ENCODE measurements around the gene ANKRD44.

DNA sequence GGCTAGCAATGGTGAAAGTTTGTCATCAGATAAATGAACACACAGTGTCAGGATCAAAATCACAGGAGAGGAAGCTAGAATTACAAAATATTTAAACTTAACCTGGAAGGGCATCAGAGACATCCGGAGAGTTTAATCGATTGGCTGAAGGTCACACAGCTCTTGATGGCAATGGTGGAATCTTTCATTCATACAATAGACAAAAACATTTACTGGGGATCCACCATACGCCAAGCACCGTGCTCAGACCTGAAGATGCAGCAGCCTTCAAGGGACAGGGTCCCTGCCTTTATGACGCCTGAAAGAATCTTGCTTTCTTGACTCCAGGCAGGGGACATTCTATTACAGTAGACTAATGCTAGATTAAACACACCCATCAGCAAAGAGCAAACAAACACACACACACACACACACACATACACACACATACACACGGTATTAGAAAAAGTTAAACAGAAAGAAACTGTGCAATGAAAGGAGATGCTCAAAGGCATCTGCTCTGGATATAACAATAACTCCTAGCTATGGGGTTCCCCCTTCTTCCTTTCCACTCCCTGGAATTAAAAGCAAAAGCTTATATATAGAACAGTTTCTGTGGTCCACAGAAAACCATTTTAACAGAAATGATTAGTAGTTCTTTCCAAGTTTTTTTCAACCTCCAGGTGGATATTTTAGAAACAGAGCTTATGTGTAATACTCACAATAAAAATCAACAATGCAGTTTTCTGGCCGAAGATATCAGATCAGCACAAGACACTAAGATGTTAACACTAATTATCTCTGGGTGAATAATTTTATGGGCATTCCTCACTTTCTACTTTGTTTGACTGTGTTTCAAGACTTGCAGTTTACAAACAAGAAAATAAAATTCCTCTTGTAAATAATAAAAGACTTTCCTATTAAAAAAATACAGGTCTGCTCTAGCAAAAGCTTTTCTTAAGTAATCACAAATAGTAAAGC lies 151.7 kb downstream of the ANKRD44 start:
- TF ChIP-seq, protein P1, sequence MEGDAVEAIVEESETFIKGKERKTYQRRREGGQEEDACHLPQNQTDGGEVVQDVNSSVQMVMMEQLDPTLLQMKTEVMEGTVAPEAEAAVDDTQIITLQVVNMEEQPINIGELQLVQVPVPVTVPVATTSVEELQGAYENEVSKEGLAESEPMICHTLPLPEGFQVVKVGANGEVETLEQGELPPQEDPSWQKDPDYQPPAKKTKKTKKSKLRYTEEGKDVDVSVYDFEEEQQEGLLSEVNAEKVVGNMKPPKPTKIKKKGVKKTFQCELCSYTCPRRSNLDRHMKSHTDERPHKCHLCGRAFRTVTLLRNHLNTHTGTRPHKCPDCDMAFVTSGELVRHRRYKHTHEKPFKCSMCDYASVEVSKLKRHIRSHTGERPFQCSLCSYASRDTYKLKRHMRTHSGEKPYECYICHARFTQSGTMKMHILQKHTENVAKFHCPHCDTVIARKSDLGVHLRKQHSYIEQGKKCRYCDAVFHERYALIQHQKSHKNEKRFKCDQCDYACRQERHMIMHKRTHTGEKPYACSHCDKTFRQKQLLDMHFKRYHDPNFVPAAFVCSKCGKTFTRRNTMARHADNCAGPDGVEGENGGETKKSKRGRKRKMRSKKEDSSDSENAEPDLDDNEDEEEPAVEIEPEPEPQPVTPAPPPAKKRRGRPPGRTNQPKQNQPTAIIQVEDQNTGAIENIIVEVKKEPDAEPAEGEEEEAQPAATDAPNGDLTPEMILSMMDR (conservative IDR thresholded peaks at IDR 0.05; ENCODE audit: low read length), result no peak
- no peak for TF ChIP-seq EZH2phosphoT487 (IDR thresholded peaks at IDR 0.05; ENCODE audit: borderline replicate concordance)
